Esophagus (tissue), 2 donors: ENCODE results near the gene FCRLB. TPM values are rescaled to one million over a fixed set of nuclear protein-coding genes. Genes with fewer than 3 reads are reported as not detected.

Experiments
- polyA plus RNA-seq, 2 donors: library from polyadenylated mRNA; stranded (reverse); fragments of 200-250 nt; gene quantifications; one replicate each; pipeline ENCODE4 v1.2.3, GENCODE V29; 2013
- donor health status: healthy with polysubstance abuse.
- donor health status: Bipolar disorder and iron deficiency.

Gene FCRLB
- polyA plus RNA-seq, 2 donors: 0.24 to 0.34 TPM

Other genes with a start within 250 kb of the FCRLB start
- gene FCGR2A, start 216.1 kb upstream of the FCRLB start, polyA plus RNA-seq: 1 to 10 TPM; 2.2 to 2.3 TPM
- gene HSPA6, start 197.0 kb upstream of the FCRLB start, polyA plus RNA-seq: 1 to 10 TPM in 1 of 2 donors, under 1 TPM in 1; 0.79 to 1.2 TPM
- 1 to 10 TPM in 1 of 2 donors, under 1 TPM in 1; 0.57 to 1.0 TPM for gene FCGR3A, start 171.7 kb upstream of the FCRLB start, polyA plus RNA-seq
- under 1 TPM; 0.04 to 0.08 TPM for gene FCGR3B, start 90.4 kb upstream of the FCRLB start, polyA plus RNA-seq
- 1 to 10 TPM; 1.6 to 2.7 TPM for gene FCGR2B, start 58.4 kb upstream of the FCRLB start, polyA plus RNA-seq
- under 1 TPM; 0.02 to 0.29 TPM for gene FCRLA, start 14.3 kb upstream of the FCRLB start, polyA plus RNA-seq
- 10 to 100 TPM in 1 of 2 donors, 1 to 10 TPM in 1; 6.5 to 14.5 TPM for gene DUSP12, start 28.2 kb downstream of the FCRLB start, polyA plus RNA-seq
- 1 to 10 TPM; 2.5 to 6.5 TPM for gene ATF6, start 44.8 kb downstream of the FCRLB start, polyA plus RNA-seq